GM23248 (cell line): ENCODE data around the gene IL19.

ENCODE experiments used
- EZH2 ChIP-seq: fragments of 200-600 bp; sonication (generic); IDR thresholded peaks from 2 replicates; pipeline ENCODE4 v1.6.1; 2018; ENCODE audit warnings: antibody characterized with exemption, mild to moderate bottlenecking; ENCODE audit not compliant: insufficient read depth, poor library complexity, severe bottlenecking
- EZH2phosphoT487 ChIP-seq: fragments of 200-600 bp; sonication (generic); IDR thresholded peaks from 2 replicates; pipeline ENCODE4 v1.6.1; 2018; ENCODE audit warnings: antibody characterized with exemption, moderate library complexity, mild to moderate bottlenecking, low read depth; ENCODE audit not compliant: insufficient read depth

- no peak for TF ChIP-seq EZH2
- TF ChIP-seq EZH2phosphoT487, result no peak
Measured at GRCh38 chr1:206854401-206855129, 84.0 kb downstream of the IL19 start.
